Measurements from ENCODE around the gene BRINP1.

DNA sequence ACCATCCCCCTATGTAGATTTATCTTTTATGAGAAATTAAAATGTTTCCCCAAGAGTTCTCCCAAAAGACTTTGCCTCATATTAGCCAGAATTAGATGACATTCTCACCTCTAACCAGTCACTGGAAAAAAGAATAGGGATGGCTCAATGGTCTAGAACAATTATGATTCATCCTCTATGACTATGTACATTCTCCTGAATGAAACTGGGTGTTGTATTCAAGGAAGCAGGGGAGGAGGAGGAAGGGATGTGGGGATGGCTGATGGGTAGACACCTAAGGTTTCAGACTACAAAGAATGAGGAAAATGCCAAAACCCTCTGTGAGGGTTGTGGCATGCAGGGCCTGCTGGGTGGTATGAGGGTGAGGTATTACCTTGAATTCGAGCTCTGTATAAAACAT, 49.5 kb upstream of the BRINP1 start:
- TF ChIP-seq TCF12 (IDR thresholded peaks at IDR 0.05; ENCODE audit: low read depth, low read length) (no peak), EP300 (IDR thresholded peaks at IDR 0.05; ENCODE audit: borderline replicate concordance in 1 of 2, control insufficient read depth in 1 of 2, low read depth in 2 of 2, low read length in 2 of 2) (no peak)

Data from GM12878 (cell line).